ENCODE measurements around the gene ATG14.
"Not testable (repeated sequence)": the region's sequence is repeated elsewhere in the genome, so short reads cannot be mapped to it uniquely, and the experiment has no call there.

Gene ATG14

DNA sequence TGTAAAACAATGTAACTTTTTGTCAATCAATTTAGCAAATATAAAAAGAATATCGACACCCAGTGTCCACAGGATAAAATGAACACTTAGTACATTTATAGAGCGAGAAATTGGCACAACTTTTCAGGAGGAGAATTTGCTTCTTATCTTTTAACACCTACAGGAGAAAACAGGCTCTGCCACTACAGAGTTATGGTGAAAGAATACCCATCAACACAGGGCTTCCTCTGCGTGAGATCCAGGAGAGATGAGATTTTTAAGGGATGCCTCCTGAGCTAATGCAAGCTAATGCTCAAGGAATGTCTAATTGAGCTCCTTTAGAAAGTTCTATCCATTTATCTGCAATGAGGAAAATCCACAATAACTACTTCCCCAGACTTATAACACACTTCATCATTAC, 21.0 kb upstream of the ATG14 start:
- DNase-seq, result no peak

DNA sequence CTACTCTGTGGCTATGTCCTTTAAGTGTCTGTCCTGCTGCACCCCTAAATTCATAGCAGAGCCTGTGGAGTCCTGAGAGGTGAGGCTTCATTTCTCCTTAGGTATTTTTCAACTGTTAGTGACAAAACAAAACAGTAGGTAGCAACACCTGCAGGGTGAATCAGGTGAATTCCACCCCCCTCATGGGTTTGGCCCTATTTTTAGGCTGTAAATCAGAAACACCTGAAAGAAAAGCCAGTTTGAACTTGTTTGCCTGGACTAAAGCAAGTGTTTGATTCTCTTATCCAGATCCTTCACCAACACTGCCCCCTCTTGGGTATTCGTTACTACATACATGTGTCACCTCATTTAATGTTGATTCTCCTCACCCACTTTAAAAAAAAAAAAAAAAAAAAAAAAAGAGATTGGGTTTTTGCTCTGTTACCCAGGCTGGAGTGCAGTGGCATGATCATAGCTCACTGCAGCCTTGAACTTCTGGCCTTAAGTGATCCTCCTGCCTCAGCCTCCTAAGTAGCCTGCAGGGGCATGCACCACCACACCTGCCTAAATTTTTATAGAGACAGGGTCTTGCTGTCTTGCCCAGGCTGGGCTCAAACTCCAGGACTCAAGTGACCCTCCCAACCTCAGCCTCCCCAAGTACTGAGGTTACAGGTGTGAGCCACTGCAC, 18.5 kb upstream of the ATG14 start:
- no peak for DNase-seq

DNA sequence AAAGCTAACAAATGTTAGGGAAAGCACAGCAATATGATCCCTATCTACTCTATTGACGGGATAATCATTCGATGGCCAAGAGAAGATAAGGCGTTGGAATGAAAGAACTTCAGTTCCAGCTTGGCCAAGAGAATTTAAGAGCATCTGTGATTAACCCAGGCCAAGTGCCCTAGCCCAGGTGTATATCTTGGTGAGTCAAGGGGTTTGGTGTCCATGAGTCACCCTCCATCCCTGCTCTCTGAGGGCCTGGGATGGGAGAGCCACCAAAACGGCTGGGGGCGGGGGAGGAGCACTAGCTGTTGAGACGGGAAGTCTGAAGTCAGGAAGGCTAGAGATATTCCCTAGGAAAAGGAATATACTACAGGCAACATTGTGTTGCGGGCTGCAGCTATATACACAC, 15.8 kb upstream of the ATG14 start:
- no peak for DNase-seq

DNA sequence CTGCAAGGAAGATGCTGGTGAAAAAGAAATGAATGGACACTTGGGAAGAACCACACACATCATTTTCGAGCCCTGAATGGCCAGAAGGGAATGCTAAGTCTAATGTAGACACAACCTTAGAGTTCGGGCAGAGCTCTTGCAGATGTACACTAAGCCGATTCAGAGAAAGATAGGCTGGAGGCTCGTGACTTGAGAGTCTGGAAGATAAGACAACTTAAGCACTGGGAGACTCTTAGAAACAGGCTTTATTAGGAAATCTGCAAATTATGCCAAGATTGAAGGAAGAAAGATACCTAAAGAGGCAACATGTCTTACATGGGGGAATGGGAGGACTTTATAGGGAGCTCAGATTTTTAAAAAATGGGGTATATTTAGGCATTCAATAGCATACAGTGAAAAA, 15.3 kb upstream of the ATG14 start:
- DNase-seq, result no peak

DNA sequence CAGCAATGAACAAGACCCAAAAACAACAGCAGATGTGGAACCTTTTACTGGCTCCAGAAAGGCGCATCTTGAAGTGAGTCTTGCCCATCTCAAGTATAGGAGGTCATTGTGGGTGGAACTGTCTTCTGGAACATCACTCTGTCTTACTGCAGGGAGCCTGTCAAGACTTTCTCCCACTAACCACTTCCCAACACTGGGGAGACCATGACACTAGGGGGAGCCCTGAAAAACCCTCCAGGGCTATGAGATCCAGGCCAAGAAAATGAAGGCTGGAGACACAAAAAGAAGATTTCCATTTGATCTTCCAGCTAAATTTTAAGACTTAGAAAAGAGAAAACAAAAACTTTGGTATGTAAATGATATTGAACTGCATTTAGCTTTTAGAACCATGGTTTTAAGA, 13.5 kb upstream of the ATG14 start:
- no peak for DNase-seq

DNA sequence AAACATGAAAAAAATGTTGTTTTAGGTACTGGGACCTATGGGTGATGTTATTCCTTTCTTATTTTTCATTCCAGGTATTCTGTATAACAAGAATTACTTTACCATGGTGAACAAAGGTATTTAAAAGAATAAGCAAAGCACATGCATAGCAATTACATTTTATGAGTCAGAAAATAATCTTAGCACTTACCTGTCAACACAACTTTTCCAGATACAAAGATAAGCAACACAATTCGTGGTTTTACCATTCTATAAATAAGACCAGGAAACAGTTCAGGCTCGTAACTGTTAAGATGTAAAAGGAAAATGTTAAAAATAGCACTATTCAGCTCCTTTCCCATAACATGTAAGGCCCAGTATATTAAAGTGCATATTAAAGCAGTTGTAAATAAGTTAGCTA, 12.3 kb upstream of the ATG14 start:
- DNase-seq, result no peak

DNA sequence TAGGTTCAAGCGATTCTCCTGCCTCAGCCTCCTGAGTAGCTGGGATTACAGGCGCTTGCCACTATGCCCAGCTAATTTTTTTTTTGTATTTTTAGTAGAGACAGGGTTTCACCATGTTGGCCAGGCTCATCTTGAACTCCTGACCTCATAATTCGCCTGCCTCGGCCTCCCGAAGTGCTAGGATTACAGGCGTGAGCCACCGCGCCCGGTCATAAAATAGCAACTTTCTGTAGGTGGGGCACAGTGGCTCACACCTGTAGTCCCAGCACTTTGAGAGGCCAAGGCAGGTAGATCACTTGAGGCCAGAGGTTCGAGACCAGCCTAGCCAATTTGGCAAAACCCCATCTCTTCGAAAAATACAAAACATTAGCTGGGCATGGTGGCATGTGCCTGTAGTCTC, 10.7 kb upstream of the ATG14 start:
- DNase-seq, result not testable (repeated sequence)

DNA sequence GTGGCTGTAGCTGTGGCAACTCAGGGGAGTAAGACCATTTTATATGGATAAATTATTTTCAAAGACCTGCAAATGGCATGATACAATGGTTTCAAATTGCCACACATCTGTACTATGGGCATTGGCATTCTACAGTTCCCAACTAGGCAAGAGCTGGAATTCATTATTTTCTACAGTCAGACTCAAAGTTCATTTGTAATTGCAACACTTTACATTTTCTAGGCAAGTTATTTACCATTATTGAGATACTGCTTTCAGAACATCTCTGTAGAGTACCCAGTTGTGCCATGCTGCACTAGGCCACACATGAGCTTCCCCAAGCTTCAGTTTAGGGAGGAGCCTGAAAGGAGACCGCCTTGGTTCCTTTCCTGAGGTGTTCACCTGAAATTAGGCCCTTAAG, 8.0 kb upstream of the ATG14 start:
- DNase-seq, result no peak

DNA sequence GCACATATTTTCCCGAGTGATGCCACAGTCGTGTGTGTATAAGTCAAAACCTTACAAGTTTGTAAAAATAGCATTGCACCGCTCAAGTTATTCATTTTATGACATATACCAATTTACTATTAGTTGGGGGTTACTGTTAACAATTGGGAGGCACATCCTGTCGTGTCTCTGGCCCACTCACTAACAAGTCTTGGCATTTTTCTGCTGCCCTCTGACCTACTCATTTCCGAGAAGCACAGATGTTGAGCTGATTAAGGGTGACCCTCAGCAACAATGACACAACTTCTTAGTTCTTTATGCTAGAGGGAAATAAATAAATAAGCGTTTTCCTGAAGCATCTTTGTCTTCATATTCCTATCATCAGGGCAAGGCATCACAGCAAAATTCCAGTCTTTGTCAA, 6.8 kb upstream of the ATG14 start:
- DNase-seq, result no peak

DNA sequence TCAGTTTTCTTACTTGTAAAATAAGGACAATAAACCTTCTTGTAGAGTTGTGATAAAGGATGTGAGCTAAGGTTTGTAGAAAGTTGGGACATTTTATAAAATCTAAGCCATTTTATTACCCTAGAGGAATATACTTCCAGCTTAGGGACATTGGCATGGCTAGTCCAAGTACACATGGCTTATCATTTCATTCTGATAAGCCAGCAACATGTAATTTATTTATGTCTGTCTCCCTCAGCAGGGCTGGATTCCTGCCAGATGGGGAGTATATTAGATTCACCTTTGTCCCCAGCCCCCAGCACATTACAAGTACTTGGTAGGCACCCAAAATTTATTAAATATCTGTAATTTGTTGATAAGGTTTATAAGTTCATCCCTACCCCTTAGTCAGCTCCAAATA, 6.3 kb upstream of the ATG14 start:
- no peak for DNase-seq

DNA sequence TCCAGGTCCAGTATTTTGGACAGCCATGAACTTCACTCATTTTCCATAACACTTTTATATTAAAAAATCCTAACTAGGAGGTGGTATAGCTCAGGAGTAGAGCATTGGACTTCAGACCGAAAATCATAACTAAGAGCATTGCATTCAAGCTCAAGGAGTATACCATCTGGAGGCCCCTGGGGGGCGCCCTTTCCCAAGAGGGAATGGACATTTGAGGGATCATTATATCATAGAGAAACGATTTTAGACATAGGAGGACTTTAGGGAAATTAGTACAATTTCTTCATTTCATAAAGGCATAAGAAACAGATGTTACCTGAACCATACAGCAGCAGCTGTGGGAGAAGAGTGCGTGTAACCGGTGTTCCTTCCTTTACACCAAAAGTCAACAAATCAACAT, 5.2 kb upstream of the ATG14 start:
- peak; percentile 17 for DNase-seq

DNA sequence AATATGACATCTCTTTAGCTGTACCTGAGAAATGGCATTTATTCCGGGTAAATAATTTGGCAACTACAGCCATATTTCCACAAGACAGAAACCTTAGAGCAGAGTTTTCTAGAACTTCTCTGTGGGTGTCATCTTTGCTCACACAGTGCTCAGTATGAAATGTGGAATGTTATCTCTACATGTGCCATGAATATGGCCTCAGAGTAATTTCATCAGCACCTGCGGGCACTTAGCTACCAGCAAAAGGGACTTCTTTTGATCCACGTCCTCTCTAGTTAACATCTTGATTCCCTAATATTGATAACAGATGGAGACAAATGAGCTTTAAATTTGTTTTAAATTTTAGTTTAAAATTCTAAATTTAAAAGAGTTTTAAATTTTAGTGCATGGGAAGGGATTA, 2.9 kb upstream of the ATG14 start:
- DNase-seq, result no peak

DNA sequence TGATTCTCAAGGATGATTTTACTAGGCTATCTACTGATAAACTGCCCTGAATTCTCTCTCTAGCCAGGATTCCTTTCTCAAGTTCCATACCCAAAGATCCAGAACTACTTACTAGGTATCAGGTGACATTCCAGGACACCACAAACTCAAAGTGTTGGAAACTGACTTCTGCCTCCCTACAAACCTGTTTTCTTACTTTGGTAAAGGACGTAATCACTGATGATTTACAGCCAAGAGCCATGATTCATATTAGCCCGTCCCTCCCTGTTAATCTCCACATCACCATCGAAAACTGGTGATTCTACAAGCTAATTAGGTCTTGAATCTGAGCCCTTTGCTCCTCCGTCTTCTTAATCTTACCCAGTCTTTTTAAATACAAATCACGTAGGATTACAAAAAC, 1.0 kb upstream of the ATG14 start:
- DNase-seq, result no peak

DNA sequence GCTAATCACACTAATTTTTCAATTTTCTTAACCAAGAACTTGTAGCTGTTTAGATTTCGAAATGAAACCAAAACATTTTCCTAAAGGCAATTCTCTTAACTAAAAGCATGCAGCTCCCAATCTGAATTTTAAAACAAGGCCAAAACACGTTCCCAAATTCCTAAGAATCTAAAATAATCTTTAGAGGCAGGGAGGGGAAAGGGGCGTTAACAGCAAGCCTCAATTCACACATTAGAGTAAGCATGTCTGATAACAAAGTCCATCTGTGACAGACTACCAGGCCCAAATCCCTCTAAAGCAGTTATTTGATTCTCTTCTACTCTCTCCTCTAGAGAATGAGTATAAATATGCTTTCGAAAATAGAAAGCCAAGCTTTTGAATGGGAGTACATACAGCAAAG, 754 bp downstream of the ATG14 start:
- no peak for DNase-seq

DNA sequence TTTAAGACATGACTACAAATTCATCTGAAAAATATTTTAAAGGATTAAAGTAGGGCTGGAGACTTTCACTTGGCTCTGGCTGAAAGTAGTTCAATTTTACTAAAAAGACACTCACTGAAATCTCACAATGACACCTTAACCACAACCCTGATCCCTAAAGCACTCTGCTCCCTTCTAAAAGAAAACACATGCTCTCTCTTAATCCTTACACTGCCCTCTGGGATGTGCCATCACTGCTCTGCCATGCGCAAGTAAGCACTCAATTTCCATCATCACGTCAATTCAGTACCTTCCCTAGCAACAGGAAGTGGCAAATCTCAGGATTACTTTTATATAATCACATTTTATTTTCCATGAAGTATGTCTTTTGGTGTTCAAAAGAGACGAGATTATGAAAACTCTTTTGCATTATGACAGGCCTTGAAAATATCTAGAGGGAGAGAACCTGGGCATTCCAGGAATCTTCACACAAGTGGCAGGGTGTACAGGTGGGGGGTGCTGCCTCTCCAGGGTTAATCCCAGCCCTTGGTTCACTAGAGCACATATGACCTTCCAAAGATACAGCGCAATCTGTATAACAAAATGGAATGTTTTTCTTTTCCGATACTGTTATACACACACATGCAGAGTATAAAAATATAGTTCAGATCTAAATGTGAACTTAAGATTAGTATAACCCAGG, 7.3 kb downstream of the ATG14 start:
- DNase-seq, result no peak

DNA sequence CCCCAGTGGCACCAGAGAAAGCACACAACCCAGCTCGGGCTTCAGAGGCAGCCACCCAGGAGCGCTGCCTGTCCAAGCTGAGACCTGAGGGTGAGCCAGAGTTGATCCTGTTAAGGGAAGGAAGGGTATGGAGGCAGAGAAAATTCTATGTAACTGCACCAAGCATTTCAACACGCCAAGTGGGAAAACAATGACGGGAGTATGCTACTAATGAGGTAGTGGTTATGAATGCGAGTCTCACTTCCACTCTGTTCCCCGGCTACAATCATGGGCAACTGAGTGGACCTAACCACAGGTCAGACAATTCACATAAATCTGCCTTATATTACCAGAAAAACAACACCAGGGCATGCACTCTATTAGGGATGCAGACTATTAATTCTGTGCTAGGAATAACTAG, 9.9 kb downstream of the ATG14 start:
- DNase-seq, result no peak

DNA sequence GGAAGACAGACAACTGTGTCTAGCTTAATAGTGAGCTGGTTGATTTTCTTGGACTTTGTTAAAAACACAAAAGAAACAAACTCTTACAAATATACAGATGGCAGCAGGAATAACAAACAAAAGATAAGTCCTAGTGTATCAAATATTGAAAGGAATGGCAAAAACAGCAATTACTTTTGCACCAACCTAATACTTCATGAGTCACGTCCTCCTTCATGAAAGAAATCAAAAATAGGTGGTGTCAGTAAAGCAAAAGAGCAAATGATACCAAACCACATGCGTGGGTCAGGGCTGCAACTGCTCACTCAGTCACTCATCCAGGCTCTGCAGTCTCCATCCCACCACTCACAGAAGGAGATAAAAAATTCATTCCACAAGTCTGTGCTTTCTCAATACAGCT, 11.8 kb downstream of the ATG14 start:
- DNase-seq, result no peak

DNA sequence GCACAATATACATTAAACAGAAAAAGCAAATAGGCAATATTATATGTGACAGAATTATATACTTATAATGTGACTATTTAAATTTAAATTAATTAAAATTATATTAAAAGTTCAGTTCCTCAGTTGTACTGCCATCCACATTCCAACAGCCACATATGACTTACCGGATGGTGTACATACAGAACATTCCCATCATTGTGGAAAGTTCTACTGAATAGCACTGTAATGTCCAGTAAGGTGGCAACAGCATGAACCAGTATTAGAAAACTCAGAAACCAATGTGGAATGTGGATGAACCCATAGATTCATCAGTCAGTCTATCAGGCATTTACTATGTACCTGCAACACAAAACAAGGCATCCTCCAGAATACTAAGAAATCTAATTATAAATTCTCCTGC, 12.4 kb downstream of the ATG14 start:
- no peak for DNase-seq

DNA sequence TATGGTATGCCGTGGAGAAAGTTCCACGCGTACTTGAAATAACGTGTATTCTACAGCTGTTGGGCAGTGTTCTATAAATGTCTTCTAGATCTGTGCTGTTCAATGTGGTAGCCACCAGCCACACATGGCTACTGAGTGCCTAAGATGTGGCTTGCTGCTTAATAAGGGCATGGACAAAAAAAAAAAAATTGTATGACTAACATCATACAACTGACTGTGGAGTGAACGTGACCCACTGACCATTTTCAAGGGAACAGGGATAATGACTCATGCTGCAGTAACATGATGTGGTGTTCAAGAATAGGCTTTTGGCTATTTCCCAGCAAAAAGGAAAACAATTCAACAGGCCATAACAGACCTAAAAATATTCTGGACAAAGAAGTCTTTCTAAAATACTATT, 13.0 kb downstream of the ATG14 start:
- no peak for DNase-seq

DNA sequence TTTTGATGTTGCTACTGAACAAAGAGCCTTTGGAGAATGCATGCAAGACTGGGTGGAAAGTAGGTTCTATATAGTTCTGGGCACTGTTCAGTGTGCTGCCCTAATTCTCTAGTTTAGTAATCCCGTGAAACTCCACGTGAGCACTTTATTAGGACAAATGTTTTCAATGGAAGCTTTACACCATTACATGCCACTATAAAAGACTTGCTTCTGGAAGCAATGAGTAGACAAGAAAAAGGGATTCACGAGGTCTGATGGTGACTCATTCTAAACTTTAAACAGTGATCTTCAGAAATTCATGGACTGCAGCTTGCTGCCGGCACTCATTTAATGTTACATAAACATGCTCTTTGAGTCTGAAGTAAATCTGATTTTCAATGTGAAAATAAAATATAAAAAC, 22.3 kb downstream of the ATG14 start:
- no peak for DNase-seq

DNA sequence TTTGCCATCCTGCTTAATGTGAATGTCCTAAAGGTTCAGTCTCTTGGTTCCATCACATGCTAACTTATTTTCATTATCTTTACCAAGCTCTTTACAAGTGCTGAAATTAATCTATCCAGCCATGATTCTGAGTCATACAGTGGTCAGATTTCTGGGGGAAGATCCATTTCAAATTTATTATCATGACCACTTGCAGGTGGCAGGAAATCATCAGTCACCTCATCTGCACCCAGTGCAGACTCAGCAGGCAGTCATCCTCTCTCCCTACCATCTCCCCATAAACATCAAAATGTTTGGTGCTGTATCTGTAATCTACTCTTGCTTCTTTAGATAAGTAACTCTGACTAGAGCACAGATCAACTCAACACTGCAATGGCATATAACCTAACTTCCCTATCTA, 23.5 kb downstream of the ATG14 start:
- DNase-seq, result no peak

DNA sequence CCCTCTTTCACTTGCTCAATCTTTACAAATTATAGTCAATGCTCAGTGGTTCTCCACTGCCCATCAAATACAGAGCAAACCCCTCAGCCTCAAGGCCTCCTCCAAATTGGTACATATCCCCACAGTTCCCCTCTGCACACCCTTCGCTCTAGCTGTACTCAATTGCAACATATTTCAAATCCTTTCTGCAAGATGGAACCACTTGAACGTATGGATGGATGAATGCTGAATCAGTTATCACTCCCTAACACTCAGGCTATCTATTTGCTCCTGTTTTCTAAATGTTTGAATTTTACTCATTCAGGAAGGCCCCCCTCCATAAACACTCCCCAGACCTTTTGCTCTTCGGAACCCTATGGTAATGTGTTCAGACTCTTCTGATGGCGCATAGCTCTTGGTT, 24.5 kb downstream of the ATG14 start:
- no peak for DNase-seq

DNA sequence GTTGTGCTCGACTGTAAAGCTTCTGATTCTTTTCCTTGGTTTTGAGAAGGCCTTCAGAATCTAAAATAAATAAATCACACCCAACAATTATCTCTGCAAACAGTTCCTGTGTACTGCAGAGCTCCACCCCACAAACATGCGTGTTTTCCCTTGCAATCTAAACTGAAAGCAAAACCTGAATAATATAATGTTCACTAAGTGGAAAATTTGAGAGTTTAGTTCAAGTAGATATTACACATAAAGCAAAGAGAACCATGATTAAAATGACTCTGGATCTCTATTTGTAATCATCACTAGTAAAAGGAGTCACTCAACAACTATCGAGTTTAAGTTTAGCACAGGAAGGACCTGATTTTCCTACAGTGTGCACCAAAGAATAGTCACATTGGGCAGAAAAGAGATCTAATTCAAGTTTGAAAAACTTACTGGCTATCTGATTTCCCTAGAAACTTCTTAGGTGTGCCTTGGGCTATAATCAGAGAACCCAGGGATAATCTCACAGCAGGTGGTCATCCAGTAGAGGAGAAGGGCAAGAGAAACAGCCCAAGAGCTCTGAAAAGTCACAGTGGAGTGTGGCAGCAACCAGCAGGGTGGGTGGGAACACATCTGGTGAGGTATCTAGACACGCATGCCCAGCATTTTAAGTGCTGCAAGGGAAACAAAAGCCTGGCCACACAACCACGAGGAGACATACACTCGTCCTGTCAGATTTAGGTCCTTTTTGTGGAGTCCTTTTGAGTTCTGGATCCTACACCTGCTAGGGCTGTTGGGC, 25.4 kb downstream of the ATG14 start:
- peak; percentile 29 for DNase-seq

DNA sequence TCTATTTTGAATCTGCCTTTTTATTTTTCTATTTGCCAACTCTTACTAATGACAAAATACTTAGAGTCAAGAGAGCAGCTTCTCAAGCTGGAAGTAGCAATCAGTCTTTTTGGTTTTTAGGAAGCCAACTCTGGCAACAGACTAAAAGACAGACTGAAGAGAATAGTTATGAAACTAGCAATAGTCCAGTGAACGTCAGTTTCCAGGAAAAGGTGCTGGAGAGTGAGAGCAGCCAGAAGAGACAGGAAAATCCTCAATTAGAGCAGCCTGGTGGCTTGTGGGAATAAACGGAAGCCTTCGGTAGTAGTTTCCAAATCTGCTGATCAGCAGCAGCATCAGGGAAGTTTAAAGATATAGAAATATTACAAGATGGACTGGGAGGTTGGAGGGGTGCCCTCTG, 27.1 kb downstream of the ATG14 start:
- DNase-seq, result no peak

Data from NCI-H2227 treated with DMSO at 0.1 percent for 48 hours (cell line).